Lower leg skin (tissue), 4 donors: ENCODE measurements around the gene TTC38. TPM values are rescaled to one million over a fixed set of nuclear protein-coding genes. Genes with fewer than 3 reads are reported as not detected.

Experiments used
- DNase-seq, 2 donors: peaks; one replicate each; pipeline ENCODE4 v3.0.0-alpha.2; 2019; ENCODE audit warnings: low spot score in 2 of 2
- H3K4me3 ChIP-seq: fragments of 200-600 bp; sonication (generic); 2 replicates; pipeline ENCODE4 v1.5.1; 2017; ENCODE audit warnings: mild to moderate bottlenecking, low read depth; ENCODE audit not compliant: poor library complexity, severe bottlenecking
- CTCF ChIP-seq, 3 donors: fragments of 450-650 bp; IDR thresholded peaks; one replicate each; pipeline ENCODE4 v1.5.1; 2016; ENCODE audit warnings: antibody characterized with exemption in 3 of 3, mild to moderate bottlenecking in 3 of 3, moderate library complexity in 2 of 3
- POLR2A ChIP-seq, 2 donors: fragments of 450-650 bp; IDR thresholded peaks; one replicate each; pipeline ENCODE4 v1.6.1; 2016 to 2017; ENCODE audit warnings: antibody characterized with exemption in 2 of 2, mild to moderate bottlenecking in 1 of 2, moderate library complexity in 1 of 2
- WGBS, 2 donors: methylation state at CpG; one replicate each; pipeline ENCODE4 v1.1.5; 2018; 5-methylcytosine and 5-hydroxymethylcytosine counted together
- intact Hi-C: fragments of 100-400 bp; cut with DNase I; formaldehyde crosslinking; loops from one replicate; pipeline ENCODE4 v1.15.0; 2023; ENCODE audit warnings: low total_unique reads
- total RNA-seq, 4 donors: library from RNA; depleted of rRNA; stranded (reverse); fragments of >200 nt; gene quantifications; one replicate each; pipeline ENCODE4 v1.1.0, GENCODE V29; 2016

TTC38 gene
- total RNA-seq, 4 donors from 2014 or later = 19.1 to 44.7 (median 22.0) TPM

DNA sequence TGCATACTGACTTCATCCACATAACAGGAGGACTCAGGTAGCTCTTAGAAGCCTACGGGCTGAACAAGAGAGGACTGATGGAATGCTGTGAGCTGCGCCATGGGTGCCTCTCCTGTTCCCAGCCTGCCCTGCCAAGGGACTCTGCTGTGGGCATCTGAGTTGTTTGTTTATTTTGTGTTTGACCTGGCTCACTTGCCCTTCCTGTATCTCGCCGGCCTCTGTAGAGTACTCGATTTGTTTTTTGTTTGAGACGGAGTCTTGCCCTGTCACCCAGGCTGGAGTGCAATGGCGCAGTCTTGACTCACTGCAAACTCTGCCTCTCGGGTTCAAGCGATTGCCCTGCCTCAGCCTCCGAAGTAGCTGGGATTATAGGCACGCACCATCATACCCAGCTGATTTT is 1.8 kb downstream of the TTC38 start:
- no peak overlapping the region for H3K4me3 ChIP-seq
- TF ChIP-seq CTCF (IDR thresholded peaks at IDR 0.05) (no peak), POLR2A (IDR thresholded peaks at IDR 0.05) (no peak)
- intact Hi-C loops = no loop called here
- DNase-seq = no peak
- WGBS, 2 donors = 90 to 94% methylated on average over 11 of the region's 11 CpGs

DNA sequence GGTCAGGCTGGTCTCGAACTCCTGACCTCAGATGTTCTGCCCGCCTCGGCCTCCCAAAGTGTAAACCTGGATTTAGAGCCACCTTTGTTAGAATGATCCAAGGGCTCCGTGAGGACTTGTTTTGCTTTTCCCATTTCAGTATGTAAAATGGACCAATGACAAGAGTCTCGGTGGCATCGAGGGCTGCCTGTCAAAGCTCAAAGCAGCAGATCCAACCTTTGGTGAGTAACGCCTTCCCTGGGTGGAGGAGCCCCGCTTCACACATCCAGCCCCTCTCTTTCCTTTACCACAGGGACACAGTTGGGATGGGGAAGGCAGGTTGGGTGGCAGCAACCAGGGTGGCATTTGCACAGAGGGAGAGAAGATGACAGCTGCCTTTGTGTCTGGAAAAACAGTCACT is 4.4 kb downstream of the TTC38 start:
- TF ChIP-seq POLR2A (IDR thresholded peaks at IDR 0.05) (no peak), CTCF (IDR thresholded peaks at IDR 0.05) (no peak)
- DNase-seq = no peak
- H3K4me3 ChIP-seq = no peak overlapping the region
- 95 to 98% methylated on average over 8 of the region's 8 CpGs for WGBS, 2 donors
- intact Hi-C loops = no loop called here

DNA sequence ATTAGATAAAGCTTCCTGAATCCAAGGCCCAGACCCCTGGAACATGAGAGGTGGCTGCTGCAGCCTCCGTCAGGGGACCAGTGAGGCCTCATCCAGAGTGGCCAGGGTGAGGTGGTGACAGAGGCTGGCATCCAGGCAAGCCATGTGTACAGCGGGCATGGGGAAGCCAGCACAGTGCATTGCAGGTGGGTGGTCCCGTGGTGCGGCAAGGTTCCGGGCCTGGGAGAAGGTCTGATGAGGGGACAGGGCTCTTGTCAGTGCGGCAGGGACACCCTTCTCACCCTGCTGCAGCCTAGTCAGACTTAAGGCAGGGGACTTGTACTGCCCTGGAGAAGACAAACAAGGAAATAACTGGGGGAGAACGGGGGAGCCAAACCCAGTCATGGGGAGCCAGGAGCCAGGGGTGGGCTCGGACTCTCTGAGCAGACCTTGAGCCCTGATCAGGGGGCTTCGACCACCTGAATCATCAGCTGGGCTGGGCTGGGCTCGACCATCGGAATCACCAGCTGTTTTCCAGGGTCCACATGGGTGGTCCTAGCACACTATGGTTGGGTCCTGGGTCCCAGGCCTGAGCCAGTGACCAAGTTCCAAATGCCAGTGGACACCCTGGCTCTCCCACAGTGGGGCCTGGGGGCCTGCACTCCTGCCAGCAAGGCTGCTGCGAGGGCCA is 5.1 kb downstream of the TTC38 start:
- peak in 1 of 2 donors; percentile 82 for DNase-seq
- 94 to 99% methylated on average over 11 to 12 of the region's 12 CpGs for WGBS, 2 donors
- TF ChIP-seq POLR2A (IDR thresholded peaks at IDR 0.05) = no peak
- TF ChIP-seq CTCF (IDR thresholded peaks at IDR 0.05) = no peak
- intact Hi-C loops = no loop called here
- H3K4me3 ChIP-seq = no peak overlapping the region

DNA sequence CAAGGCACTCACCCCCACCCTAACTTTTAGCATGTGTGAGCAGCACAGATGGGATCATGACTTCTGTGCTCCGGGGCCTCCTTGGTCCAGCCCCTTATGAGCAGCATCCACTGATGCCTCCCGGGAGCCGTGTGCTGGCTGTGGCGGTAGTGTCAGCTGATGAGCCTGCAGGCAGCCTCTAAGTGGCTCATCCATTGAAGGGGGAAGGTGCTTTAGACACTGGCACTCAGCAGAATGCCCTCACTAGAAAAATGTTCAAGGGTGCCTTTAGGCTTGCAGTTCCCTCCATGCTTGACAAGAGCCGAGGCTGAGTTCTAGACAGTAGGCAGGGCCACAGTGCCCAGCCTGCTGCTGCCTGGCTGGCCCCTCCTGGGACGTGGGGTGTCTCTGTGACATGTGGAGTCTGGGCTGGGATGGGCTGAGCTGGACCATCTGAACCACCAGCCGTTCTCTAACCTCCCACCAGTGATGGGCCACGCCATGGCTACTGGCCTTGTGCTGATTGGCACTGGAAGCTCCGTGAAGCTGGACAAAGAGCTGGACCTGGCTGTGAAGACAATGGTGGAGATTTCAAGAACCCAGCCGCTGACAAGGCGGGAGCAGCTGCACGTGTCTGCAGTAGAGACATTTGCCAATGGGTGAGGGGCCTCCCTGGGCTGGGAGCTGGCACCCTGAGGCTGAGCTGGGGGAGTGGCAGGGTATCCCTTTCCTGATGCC is 5.8 kb downstream of the TTC38 start:
- H3K4me3 ChIP-seq = no peak overlapping the region
- peak in 1 of 2 donors; percentile 82 for DNase-seq
- WGBS, 2 donors = 83 to 90% methylated on average over 8 to 12 of the region's 12 CpGs
- TF ChIP-seq CTCF (IDR thresholded peaks at IDR 0.05) (no peak), POLR2A (IDR thresholded peaks at IDR 0.05) (no peak)
- intact Hi-C loops = no loop called here

DNA sequence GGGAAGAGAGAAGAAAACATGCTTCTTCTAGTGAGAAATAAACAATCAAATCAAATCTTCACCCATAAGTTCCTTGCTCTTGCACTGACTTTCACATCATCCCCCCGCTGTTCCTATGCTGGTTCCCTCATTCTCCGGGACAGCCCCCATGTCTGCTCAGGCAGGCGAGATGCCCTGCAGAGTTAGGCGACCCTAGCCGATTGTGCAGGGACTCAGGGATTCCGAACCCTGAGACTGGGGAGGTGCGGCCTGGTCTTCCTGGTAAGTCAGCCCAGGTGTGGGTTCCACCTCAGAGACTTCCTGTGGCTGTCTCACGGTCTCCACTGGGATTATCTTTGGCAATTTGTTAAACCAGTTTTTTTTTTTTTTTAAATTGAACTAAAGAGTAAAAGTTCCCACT is 6.6 kb downstream of the TTC38 start:
- intact Hi-C loops = no loop called here
- 94% methylated on average over 8 of the region's 8 CpGs for WGBS, 2 donors
- H3K4me3 ChIP-seq = no peak overlapping the region
- no peak for TF ChIP-seq POLR2A (IDR thresholded peaks at IDR 0.05)
- TF ChIP-seq CTCF (IDR thresholded peaks at IDR 0.05) = no peak
- no peak for DNase-seq
